ENCODE data around the gene PUM2. TPM values are rescaled to one million over a fixed set of nuclear protein-coding genes. Genes with fewer than 3 reads are reported as not detected.
"Not testable (repeated sequence)": the region's sequence is repeated elsewhere in the genome, so short reads cannot be mapped to it uniquely, and the experiment has no call there.

The PUM2 gene
- total RNA-seq, 1 donor from 2014 or later, result 69.8 TPM

DNA sequence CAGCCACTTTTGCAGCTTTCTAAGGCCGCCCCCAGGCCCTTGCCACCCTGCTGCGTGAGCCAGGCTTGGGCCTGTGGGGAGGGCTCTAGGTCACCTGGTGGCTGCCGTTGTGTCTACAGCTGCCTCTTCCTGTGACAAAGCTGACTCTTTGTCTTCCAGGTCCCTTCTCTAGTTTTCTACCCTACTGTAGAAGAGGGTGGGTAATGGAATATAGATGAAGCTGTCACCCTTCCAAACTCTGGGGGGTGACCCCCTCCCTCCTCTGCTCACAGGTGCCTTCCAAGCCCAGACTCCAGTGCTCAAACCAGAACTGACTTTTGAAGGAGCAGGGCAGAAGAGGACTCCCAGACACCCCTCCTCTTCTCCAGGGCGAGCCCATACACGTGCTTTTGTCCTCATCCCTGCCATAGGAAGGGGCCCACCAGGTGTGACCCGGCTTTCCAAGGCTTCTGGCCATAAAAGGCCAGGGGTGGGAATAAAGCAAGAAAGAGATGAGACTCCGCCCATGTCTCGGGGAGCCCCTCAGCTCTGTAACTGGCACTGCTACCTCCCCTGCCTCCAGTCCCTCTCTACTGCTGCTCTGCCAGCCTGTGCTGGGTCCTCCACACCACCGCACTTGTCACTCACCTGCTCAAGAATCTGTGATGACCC is 107.8 kb downstream of the PUM2 start:
- Histone ChIP-seq H3K9me3 (replicated peaks) (no peaks in the 10 kb centered on the region), H3K4me1 (no peaks in the 10 kb centered on the region), H3K27ac (replicated peaks) (no peak overlapping the region), H3K4me3 (no peak overlapping the region), H3K36me3 (peaks cover 9% of the 10 kb centered on the region), H3K27me3 (ENCODE audit: low read depth) (peaks cover 8% of the 10 kb centered on the region)
- TF ChIP-seq CTCF (IDR thresholded peaks at IDR 0.05; ENCODE audit: borderline replicate concordance), result no peak
- no peak for DNase-seq
- intact Hi-C loops (cut with micrococcal nuclease), result no loop called here

DNA sequence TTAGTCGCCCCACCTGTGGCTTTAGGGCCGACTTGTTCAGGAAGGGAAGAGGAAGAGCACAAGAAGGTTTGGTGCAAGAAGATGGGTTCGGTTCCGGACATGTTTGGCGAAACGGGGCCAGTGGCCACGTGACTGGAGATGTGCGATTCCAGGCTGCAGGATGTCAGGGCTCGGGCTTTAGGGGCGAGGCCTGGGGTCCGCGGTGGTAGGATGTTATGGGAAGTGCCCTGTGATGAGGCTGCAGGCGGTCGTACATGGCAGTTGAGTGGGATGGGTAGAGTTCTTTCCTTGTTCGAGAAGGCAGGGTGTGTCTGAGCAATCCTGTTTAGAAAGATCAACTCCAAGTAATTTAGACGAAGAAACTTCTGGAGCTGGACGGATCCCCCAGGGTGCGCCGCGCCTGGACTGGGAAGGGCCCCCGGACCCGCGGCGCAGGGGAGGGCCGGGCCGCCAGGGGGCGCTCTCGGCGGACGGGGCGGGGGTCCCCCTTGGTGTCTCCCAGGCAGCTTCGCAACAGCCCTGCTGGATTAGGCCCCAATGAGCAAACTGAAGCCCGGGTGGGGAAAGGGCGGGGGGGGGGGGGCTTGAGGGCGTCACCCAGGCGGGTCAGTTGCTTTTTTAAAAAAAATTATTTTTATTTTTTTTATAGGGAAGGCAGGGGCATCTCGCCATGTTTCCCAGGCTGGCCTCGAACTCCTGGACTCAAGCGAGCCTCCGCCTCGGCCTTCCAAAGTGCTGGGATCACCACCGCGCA is 108.5 kb downstream of the PUM2 start:
- Histone ChIP-seq H3K36me3 (peaks cover 2% of the 10 kb centered on the region), H3K4me1 (no peaks in the 10 kb centered on the region), H3K9me3 (replicated peaks) (no peaks in the 10 kb centered on the region), H3K27ac (replicated peaks) (no peak overlapping the region), H3K27me3 (ENCODE audit: low read depth) (peaks cover 10% of the 10 kb centered on the region), H3K4me3 (no peak overlapping the region)
- peak; percentile 48 for TF ChIP-seq CTCF (IDR thresholded peaks at IDR 0.05; ENCODE audit: borderline replicate concordance)
- no peak for DNase-seq
- intact Hi-C loops (cut with micrococcal nuclease), result no loop called here

GRCh38 chr2:20240291-20240690 is 110.4 kb downstream of the PUM2 start:
- intact Hi-C loops (cut with micrococcal nuclease); H3K27ac ChIP-seq (replicated peaks); H3K36me3 ChIP-seq; H3K9me3 ChIP-seq (replicated peaks); H3K4me1 ChIP-seq; H3K4me3 ChIP-seq; DNase-seq: not testable (repeated sequence)
- peaks cover 19% of the 10 kb centered on the region for H3K27me3 ChIP-seq (ENCODE audit: low read depth)

DNA sequence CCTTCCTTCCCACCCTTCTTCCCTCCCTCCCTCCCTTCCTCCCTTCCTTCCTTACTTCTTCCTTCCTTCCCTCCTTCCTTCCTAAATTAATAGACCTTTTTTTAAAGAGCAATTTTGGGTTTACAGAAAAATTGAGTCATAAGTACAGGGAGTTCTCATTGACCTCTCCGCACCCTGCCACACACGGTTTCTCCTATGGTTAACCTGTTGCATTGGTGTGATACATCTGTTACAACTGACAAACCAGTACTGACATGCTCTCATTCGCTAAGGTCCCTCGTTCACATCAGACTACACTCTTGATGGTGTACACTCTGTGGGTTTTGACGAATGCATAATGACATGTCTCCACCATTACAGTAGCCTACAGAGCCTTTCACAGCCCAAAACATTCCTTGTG is 114.1 kb downstream of the PUM2 start:
- no peak overlapping the region for H3K27ac ChIP-seq (replicated peaks)
- no peaks in the 10 kb centered on the region for H3K9me3 ChIP-seq (replicated peaks)
- no peak for DNase-seq
- no peaks in the 10 kb centered on the region for H3K4me1 ChIP-seq
- TF ChIP-seq CTCF (IDR thresholded peaks at IDR 0.05; ENCODE audit: borderline replicate concordance), result no peak
- intact Hi-C loops (cut with micrococcal nuclease), result no loop called here
- H3K27me3 ChIP-seq (ENCODE audit: low read depth), result peaks cover 31% of the 10 kb centered on the region
- H3K4me3 ChIP-seq, result no peak overlapping the region
- H3K36me3 ChIP-seq, result no peaks in the 10 kb centered on the region

DNA sequence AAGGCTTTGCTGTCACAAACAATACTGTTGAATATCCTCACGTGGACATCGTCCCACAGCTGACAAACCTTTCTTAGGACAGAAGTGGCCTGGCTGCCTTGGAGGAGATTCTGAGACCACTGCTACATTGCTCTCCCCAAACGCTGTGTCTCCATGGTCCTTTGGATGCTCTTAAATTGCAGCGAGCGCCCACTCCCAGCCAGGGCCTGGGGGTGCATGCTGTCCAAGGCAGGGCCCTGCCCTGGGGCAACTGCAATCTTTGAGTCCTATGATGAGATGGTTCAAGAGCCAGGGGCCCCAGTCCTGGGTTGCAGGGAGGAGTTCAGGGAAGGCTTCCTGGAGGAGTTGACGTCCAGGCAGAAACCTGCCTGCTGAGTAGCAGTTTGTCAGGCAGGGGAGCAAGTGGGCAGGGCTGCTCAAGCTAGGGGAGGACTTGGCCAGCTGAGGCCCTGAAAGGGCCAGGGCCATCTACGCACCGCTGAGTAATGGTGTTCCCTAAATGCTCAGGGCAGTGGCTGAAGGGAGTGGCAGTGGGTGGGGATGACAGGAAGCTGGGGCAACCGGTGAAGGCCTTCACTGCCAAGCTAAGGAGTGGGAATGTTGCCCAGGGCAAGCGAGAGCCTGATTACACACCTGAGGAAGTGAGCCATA is 114.9 kb downstream of the PUM2 start:
- no peak for TF ChIP-seq CTCF (IDR thresholded peaks at IDR 0.05; ENCODE audit: borderline replicate concordance)

GRCh38 chr2:20234597-20234996 is 116.0 kb downstream of the PUM2 start:
- DNase-seq; H3K27ac ChIP-seq (replicated peaks); H3K4me1 ChIP-seq; H3K36me3 ChIP-seq; H3K4me3 ChIP-seq; H3K9me3 ChIP-seq (replicated peaks); intact Hi-C loops (cut with micrococcal nuclease): not testable (repeated sequence)
- peaks cover 37% of the 10 kb centered on the region for H3K27me3 ChIP-seq (ENCODE audit: low read depth)

More for the DNA sequence above, 114.9 kb downstream of the PUM2 start:
- no peaks in the 10 kb centered on the region for H3K9me3 ChIP-seq (replicated peaks)
- no peak overlapping the region for H3K27ac ChIP-seq (replicated peaks)
- H3K4me1 ChIP-seq, result no peaks in the 10 kb centered on the region
- no peaks in the 10 kb centered on the region for H3K36me3 ChIP-seq
- intact Hi-C loops (cut with micrococcal nuclease), result no loop called here
- no peak overlapping the region for H3K4me3 ChIP-seq
- no peak for DNase-seq
- peaks cover 37% of the 10 kb centered on the region for H3K27me3 ChIP-seq (ENCODE audit: low read depth)

Measured in left ventricle myocardium inferior (tissue), 1 donor.